Measurements from ENCODE around the gene ROR1. TPM values are rescaled to one million over a fixed set of nuclear protein-coding genes. Genes with fewer than 3 reads are reported as not detected.

ROR1 gene
- total RNA-seq, 2 experiments from 2014 or later, result not detected

GRCh38 chr1:63987014-63987627 is 213.3 kb downstream of the ROR1 start:
- CTCF ChIA-PET, result no interaction called here
- Mint-ChIP-seq H3K9me3 (ENCODE audit: insufficient read depth) (no peaks in the 10 kb centered on the region), H3K4me1 (ENCODE audit: low read depth) (no peaks in the 10 kb centered on the region), H3K36me3 (ENCODE audit: low read depth) (no peaks in the 10 kb centered on the region), H3K27ac (no peak overlapping the region), H3K27me3 (ENCODE audit: low read depth) (peaks cover 5% of the 10 kb centered on the region), H3K4me3 (no peak overlapping the region)
- no peak for DNase-seq
- POLR2A ChIA-PET, result no interaction called here
- no peak for ATAC-seq

DNA sequence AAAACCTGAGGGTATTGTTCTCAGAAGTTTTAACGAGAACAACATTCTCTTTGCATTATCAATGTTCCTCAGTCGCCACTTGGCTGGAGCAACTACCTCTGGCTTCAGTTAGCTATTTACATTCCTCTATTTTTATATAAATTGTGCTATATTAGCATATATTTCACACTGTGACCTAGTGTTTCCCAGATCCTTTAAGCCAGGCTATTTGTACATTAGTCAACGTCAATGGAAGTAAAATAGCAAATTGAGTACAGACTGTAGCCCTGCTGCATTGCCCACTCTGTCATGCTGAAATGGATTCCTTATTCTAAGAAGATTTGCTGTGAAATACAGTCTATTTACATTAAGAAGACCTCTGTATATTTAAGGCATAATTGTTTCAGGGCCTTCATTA is 213.8 kb downstream of the ROR1 start:
- DNase-seq (no peak), ATAC-seq (no peak)
- Mint-ChIP-seq H3K36me3 (ENCODE audit: low read depth) (no peaks in the 10 kb centered on the region), H3K27me3 (ENCODE audit: low read depth) (peaks cover 5% of the 10 kb centered on the region), H3K9me3 (ENCODE audit: insufficient read depth) (no peaks in the 10 kb centered on the region), H3K4me3 (no peak overlapping the region), H3K4me1 (ENCODE audit: low read depth) (no peaks in the 10 kb centered on the region), H3K27ac (no peak overlapping the region)
- POLR2A ChIA-PET, result no interaction called here
- CTCF ChIA-PET, result no interaction called here

DNA sequence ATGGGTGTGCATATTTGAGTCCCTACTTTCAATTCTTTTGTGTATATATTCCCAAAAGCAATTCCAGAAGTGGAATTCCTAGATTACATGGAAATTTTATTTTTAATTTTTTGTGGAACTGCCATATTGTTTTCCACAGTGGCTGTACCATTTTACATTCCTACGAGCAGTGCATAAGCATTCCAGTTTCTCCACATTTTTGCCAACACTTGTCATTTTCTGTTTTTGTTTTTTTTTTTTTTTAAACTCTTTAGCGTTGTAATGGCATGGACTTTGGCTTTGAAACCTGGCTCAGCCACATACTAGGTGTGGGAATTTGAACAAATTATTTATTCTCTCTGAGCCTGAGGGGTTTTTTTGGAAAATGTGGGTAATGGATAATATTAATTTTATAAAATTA is 215.1 kb downstream of the ROR1 start:
- H3K27ac Mint-ChIP-seq, result no peak overlapping the region
- H3K27me3 Mint-ChIP-seq (ENCODE audit: low read depth), result peaks cover 5% of the 10 kb centered on the region
- H3K36me3 Mint-ChIP-seq (ENCODE audit: low read depth), result no peaks in the 10 kb centered on the region
- POLR2A ChIA-PET, result no interaction called here
- no peaks in the 10 kb centered on the region for H3K9me3 Mint-ChIP-seq (ENCODE audit: insufficient read depth)
- CTCF ChIA-PET, result no interaction called here
- ATAC-seq, result no peak
- no peak overlapping the region for H3K4me3 Mint-ChIP-seq
- no peaks in the 10 kb centered on the region for H3K4me1 Mint-ChIP-seq (ENCODE audit: low read depth)
- no peak for DNase-seq

GRCh38 chr1:63991685-63992084 is 217.9 kb downstream of the ROR1 start:
- ATAC-seq (no peak), DNase-seq (no peak)
- no peaks in the 10 kb centered on the region for H3K4me1 Mint-ChIP-seq (ENCODE audit: low read depth)
- H3K27me3 Mint-ChIP-seq (ENCODE audit: low read depth), result peaks cover 2% of the 10 kb centered on the region
- no peak overlapping the region for H3K27ac Mint-ChIP-seq
- H3K36me3 Mint-ChIP-seq (ENCODE audit: low read depth), result no peaks in the 10 kb centered on the region
- POLR2A ChIA-PET, result no interaction called here
- no peaks in the 10 kb centered on the region for H3K9me3 Mint-ChIP-seq (ENCODE audit: insufficient read depth)
- CTCF ChIA-PET, result no interaction called here
- H3K4me3 Mint-ChIP-seq, result no peak overlapping the region

DNA sequence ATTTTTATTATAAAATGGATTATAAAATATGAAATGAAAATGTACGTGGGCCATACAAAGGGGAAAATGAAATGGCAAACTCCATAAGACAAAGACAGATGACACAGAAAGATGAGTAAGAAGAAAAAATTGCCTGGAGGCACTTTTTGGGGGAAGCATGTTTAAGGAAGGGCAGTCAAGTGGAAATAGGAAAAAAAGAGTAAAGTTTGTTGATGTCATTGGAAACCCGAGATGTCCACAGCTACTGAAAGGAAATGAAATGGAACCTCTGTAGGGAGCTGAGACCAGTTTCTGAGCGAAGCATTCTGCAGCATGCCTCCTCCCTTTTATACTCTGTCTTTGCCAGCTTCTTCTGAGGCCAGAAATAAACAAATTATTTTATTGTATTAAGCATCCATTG is 226.2 kb downstream of the ROR1 start:
- Mint-ChIP-seq H3K4me3 (no peak overlapping the region), H3K27me3 (ENCODE audit: low read depth) (no peaks in the 10 kb centered on the region), H3K27ac (no peak overlapping the region), H3K4me1 (ENCODE audit: low read depth) (peaks cover 2% of the 10 kb centered on the region), H3K9me3 (ENCODE audit: insufficient read depth) (no peaks in the 10 kb centered on the region), H3K36me3 (ENCODE audit: low read depth) (no peaks in the 10 kb centered on the region)
- ChIA-PET POLR2A (no interaction called here), CTCF (no interaction called here)
- no peak for DNase-seq
- ATAC-seq, result no peak

DNA sequence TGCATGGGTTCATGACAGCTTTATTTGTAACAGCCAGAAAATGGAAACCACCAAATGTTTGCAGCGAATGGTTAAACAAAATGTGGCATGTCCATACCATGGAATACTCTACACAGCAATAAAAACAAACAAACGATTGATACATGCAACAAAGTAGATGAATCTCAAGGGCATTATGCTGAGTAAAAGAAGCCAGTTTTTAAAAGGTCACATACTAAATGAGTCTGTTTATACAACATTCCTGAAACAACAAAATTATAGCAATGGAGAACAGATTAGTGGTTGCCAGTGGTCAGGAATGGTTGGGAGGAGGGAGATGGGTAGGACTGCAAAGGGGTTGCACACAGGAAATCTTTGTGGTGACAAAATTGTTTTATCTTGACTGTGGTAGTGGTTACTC is 227.2 kb downstream of the ROR1 start:
- Mint-ChIP-seq H3K4me3 (no peak overlapping the region), H3K4me1 (ENCODE audit: low read depth) (peaks cover 2% of the 10 kb centered on the region), H3K27ac (no peak overlapping the region), H3K9me3 (ENCODE audit: insufficient read depth) (no peaks in the 10 kb centered on the region), H3K36me3 (ENCODE audit: low read depth) (no peaks in the 10 kb centered on the region), H3K27me3 (ENCODE audit: low read depth) (no peaks in the 10 kb centered on the region)
- DNase-seq (no peak), ATAC-seq (no peak)
- CTCF ChIA-PET, result no interaction called here
- POLR2A ChIA-PET, result no interaction called here

DNA sequence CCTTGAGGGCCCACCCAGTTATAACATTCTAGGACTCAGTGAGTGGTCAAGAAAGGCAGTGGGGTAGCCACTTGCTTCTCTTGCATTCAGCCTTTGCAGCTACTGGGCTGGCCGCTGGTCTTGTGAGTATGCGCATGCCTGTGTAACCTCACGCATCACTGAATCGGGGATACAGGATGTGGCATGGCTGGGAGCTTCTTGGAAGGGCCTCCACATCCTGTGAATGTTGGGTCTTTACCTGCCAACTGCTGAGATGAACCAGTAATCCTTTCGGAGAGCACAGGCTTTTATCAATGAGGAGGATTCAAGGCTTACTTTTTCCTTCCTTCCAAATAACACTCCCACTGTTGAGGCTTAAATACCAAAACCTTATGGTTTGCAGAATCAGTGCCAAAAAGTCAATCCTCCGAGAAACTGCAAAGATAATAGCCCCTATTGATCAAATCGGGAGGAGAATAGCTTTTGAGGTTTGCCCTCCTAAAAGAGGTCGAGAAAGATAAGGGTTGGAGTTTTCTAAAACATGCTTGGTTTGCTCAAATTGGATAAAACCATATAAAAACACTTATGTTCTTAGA is 230.7 kb downstream of the ROR1 start:
- no peaks in the 10 kb centered on the region for H3K27me3 Mint-ChIP-seq (ENCODE audit: low read depth)
- peaks cover 12% of the 10 kb centered on the region for H3K4me1 Mint-ChIP-seq (ENCODE audit: low read depth)
- no peak for DNase-seq
- H3K9me3 Mint-ChIP-seq (ENCODE audit: insufficient read depth), result no peaks in the 10 kb centered on the region
- no peak overlapping the region for H3K27ac Mint-ChIP-seq
- ChIA-PET CTCF (no interaction called here), POLR2A (no interaction called here)
- no peak overlapping the region for H3K4me3 Mint-ChIP-seq
- no peak for ATAC-seq
- H3K36me3 Mint-ChIP-seq (ENCODE audit: low read depth), result no peaks in the 10 kb centered on the region

- Mint-ChIP-seq H3K36me3 (ENCODE audit: low read depth) (no peaks in the 10 kb centered on the region), H3K27ac (no peak overlapping the region), H3K27me3 (ENCODE audit: low read depth) (no peaks in the 10 kb centered on the region), H3K4me1 (ENCODE audit: low read depth) (peaks cover 12% of the 10 kb centered on the region), H3K9me3 (ENCODE audit: insufficient read depth) (no peaks in the 10 kb centered on the region), H3K4me3 (no peak overlapping the region)
- POLR2A ChIA-PET, result interaction anchor here (1.2 kb wide), 1 partner anchor 22 kb away, joined by 3 read pairs; no protein-coding TSS in a partner anchor
- DNase-seq (no peak), ATAC-seq (no peak)
- CTCF ChIA-PET, result interaction anchor here (0.8 to 1.3 kb wide), 2 partner anchors 14 to 314 kb away, joined by 3 read pairs; no protein-coding TSS in a partner anchor
Measured at GRCh38 chr1:64005801-64006200, 232.0 kb downstream of the ROR1 start.

DNA sequence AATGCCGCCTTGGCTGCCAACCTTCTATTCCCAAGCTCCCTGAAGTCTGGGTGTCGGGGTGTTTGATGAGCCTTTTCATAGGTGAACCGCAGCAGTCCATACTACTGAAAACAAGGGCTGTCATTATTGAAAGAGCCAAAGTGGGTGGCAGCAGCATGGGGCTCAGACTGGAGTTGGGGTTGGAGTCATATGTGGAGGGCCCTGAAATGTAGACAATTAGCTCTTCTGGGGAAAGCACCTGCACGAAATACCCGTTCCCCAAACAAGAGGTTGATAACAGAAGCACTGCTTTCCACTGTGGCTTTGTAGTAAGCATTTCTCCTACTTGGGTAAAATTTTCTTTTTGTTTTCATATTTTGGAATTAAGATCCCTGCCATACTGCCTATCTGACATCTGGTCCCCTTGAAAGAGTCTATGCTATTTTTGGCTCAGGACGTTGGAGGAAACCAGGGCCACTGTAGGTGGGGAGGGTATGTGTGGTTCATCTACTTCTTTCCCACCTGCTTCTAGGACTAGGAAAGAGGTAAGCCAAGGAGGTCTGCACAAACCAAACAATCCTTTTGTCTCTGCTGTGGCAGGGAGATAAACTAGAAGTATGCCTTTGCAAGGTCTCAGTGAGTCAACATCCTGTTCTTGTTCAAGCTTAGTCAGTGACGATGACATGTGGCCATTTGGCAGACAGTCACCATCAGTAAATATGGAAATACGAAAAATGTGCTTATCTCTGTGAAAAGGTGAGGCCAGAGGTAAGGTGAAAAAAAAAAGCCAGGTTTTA is 232.6 kb downstream of the ROR1 start:
- DNase-seq (peak; percentile 21), ATAC-seq (no peak)
- Mint-ChIP-seq H3K9me3 (ENCODE audit: insufficient read depth) (no peaks in the 10 kb centered on the region), H3K27ac (no peak overlapping the region), H3K27me3 (ENCODE audit: low read depth) (no peaks in the 10 kb centered on the region), H3K4me3 (no peak overlapping the region), H3K4me1 (ENCODE audit: low read depth) (peaks cover 10% of the 10 kb centered on the region), H3K36me3 (ENCODE audit: low read depth) (no peaks in the 10 kb centered on the region)
- POLR2A ChIA-PET, result interaction anchor here (1.2 kb wide), 1 partner anchor 23 kb away, joined by 3 read pairs; no protein-coding TSS in a partner anchor
- CTCF ChIA-PET, result interaction anchor here (0.8 to 1.3 kb wide), 2 partner anchors 13 to 315 kb away, joined by 3 read pairs; no protein-coding TSS in a partner anchor

- Mint-ChIP-seq H3K9me3 (ENCODE audit: insufficient read depth) (no peaks in the 10 kb centered on the region), H3K27ac (no peak overlapping the region), H3K27me3 (ENCODE audit: low read depth) (no peaks in the 10 kb centered on the region), H3K36me3 (ENCODE audit: low read depth) (no peaks in the 10 kb centered on the region), H3K4me1 (ENCODE audit: low read depth) (peaks cover 10% of the 10 kb centered on the region), H3K4me3 (no peak overlapping the region)
- CTCF ChIA-PET, result no interaction called here
- DNase-seq (no peak), ATAC-seq (no peak)
- POLR2A ChIA-PET, result no interaction called here
Measured at GRCh38 chr1:64010316-64010715, 236.5 kb downstream of the ROR1 start.

- no peak overlapping the region for H3K4me3 Mint-ChIP-seq
Measured at GRCh38 chr1:64013395-64013794, 239.6 kb downstream of the ROR1 start.

GRCh38 chr1:64019818-64020217 is 246.0 kb downstream of the ROR1 start:
- DNase-seq (peak; percentile 23), ATAC-seq (no peak)
- Mint-ChIP-seq H3K27me3 (ENCODE audit: low read depth) (no peaks in the 10 kb centered on the region), H3K27ac (no peak overlapping the region), H3K4me3 (no peak overlapping the region), H3K4me1 (ENCODE audit: low read depth) (peaks cover 6% of the 10 kb centered on the region), H3K36me3 (ENCODE audit: low read depth) (no peaks in the 10 kb centered on the region), H3K9me3 (ENCODE audit: insufficient read depth) (no peaks in the 10 kb centered on the region)
- CTCF ChIA-PET, result interaction anchor here (0.9 kb wide), 1 partner anchor 13 kb away, joined by 3 read pairs; no protein-coding TSS in a partner anchor
- POLR2A ChIA-PET, result no interaction called here

More at GRCh38 chr1:64013395-64013794, 239.6 kb downstream of the ROR1 start:
- no peaks in the 10 kb centered on the region for H3K27me3 Mint-ChIP-seq (ENCODE audit: low read depth)
- no peak overlapping the region for H3K27ac Mint-ChIP-seq
- ATAC-seq (no peak), DNase-seq (no peak)
- no peaks in the 10 kb centered on the region for H3K36me3 Mint-ChIP-seq (ENCODE audit: low read depth)
- ChIA-PET CTCF (no interaction called here), POLR2A (no interaction called here)
- no peaks in the 10 kb centered on the region for H3K4me1 Mint-ChIP-seq (ENCODE audit: low read depth)
- no peaks in the 10 kb centered on the region for H3K9me3 Mint-ChIP-seq (ENCODE audit: insufficient read depth)

Data from activated CD8-positive, alpha-beta T cell treated with anti-CD3 and anti-CD28 coated beads, Interleukin-2, amount 10 ng/mL, durations not matched to agents 7 days and 5 days (primary cell).